Lower leg skin (tissue), 4 donors: Measurements from ENCODE around the gene ZNF444. TPM values are rescaled to one million over a fixed set of nuclear protein-coding genes. Genes with fewer than 3 reads are reported as not detected.

Experiments used
- DNase-seq, 2 donors: peaks; one replicate each; pipeline ENCODE4 v3.0.0-alpha.2; 2019; ENCODE audit warnings: low spot score in 2 of 2
- H3K4me3 ChIP-seq: fragments of 200-600 bp; sonication (generic); 2 replicates; pipeline ENCODE4 v1.5.1; 2017; ENCODE audit warnings: mild to moderate bottlenecking, low read depth; ENCODE audit not compliant: poor library complexity, severe bottlenecking
- CTCF ChIP-seq, 3 donors: fragments of 450-650 bp; IDR thresholded peaks; one replicate each; pipeline ENCODE4 v1.5.1; 2016; ENCODE audit warnings: antibody characterized with exemption in 3 of 3, mild to moderate bottlenecking in 3 of 3, moderate library complexity in 2 of 3
- POLR2A ChIP-seq, 2 donors: fragments of 450-650 bp; IDR thresholded peaks; one replicate each; pipeline ENCODE4 v1.6.1; 2016 to 2017; ENCODE audit warnings: antibody characterized with exemption in 2 of 2, mild to moderate bottlenecking in 1 of 2, moderate library complexity in 1 of 2
- WGBS, 2 donors: methylation state at CpG; one replicate each; pipeline ENCODE4 v1.1.5; 2018; 5-methylcytosine and 5-hydroxymethylcytosine counted together
- intact Hi-C: fragments of 100-400 bp; cut with DNase I; formaldehyde crosslinking; loops from one replicate; pipeline ENCODE4 v1.15.0; 2023; ENCODE audit warnings: low total_unique reads
- total RNA-seq, 4 donors: library from RNA; depleted of rRNA; stranded (reverse); fragments of >200 nt; gene quantifications; one replicate each; pipeline ENCODE4 v1.1.0, GENCODE V29; 2016

Gene ZNF444
- total RNA-seq, 4 donors from 2014 or later, result 22.1 to 39.5 (median 30.6) TPM

- no peak for DNase-seq
- intact Hi-C loops, result no loop called here
- no peak overlapping the region for H3K4me3 ChIP-seq
- 92 to 93% methylated on average over 9 of the region's 9 CpGs for WGBS, 2 donors
- TF ChIP-seq CTCF (IDR thresholded peaks at IDR 0.05), result no peak
- TF ChIP-seq POLR2A (IDR thresholded peaks at IDR 0.05), result no peak
Measured at GRCh38 chr19:56159009-56159559, 18.0 kb downstream of the ZNF444 start.

GRCh38 chr19:56159622-56160271, 18.7 kb downstream of the ZNF444 start:
- no peak for DNase-seq
- intact Hi-C loops, result no loop called here
- no peak overlapping the region for H3K4me3 ChIP-seq
- no peak for TF ChIP-seq POLR2A (IDR thresholded peaks at IDR 0.05)
- TF ChIP-seq CTCF (IDR thresholded peaks at IDR 0.05), result no peak
- WGBS, 2 donors, result 98% methylated on average over 65 to 67 of the region's 69 CpGs

- intact Hi-C loops, result no loop called here
- TF ChIP-seq CTCF (IDR thresholded peaks at IDR 0.05) (no peak), POLR2A (IDR thresholded peaks at IDR 0.05) (no peak)
- 93 to 96% methylated on average over 10 to 11 of the region's 11 CpGs for WGBS, 2 donors
- no peak overlapping the region for H3K4me3 ChIP-seq
- no peak for DNase-seq
Measured at GRCh38 chr19:56161534-56161933, 20.4 kb downstream of the ZNF444 start.

GRCh38 chr19:56162258-56162657, 21.2 kb downstream of the ZNF444 start:
- TF ChIP-seq POLR2A (IDR thresholded peaks at IDR 0.05), result no peak
- TF ChIP-seq CTCF (IDR thresholded peaks at IDR 0.05), result no peak
- H3K4me3 ChIP-seq, result no peak overlapping the region
- DNase-seq, result no peak
- WGBS, 2 donors, result 67 to 74% methylated on average over 9 of the region's 9 CpGs
- intact Hi-C loops, result no loop called here

- TF ChIP-seq CTCF (IDR thresholded peaks at IDR 0.05), result no peak
- no peak for TF ChIP-seq POLR2A (IDR thresholded peaks at IDR 0.05)
- DNase-seq, result no peak
- 82 to 91% methylated on average over 13 of the region's 13 CpGs for WGBS, 2 donors
- intact Hi-C loops, result no loop called here
- H3K4me3 ChIP-seq, result no peak overlapping the region
Measured at GRCh38 chr19:56163097-56163496, 22.0 kb downstream of the ZNF444 start.
